Activated T-helper 1 cell treated with anti-CD3 and anti-CD28 coated beads, Interleukin-2, amount 50 U/mL, for 16 hours (primary cell): ENCODE results near the gene CHTF18.

Experiments
- DNase-seq, 2 donors: peaks; one replicate each; pipeline ENCODE4 v3.0.0-alpha.2; 2020; ENCODE audit warnings: low read depth in 1 of 2, low spot score in 1 of 2

CHTF18 gene

GRCh38 chr16:844638-845350 lies 56.4 kb downstream of the CHTF18 start:
- no peak for DNase-seq

DNA sequence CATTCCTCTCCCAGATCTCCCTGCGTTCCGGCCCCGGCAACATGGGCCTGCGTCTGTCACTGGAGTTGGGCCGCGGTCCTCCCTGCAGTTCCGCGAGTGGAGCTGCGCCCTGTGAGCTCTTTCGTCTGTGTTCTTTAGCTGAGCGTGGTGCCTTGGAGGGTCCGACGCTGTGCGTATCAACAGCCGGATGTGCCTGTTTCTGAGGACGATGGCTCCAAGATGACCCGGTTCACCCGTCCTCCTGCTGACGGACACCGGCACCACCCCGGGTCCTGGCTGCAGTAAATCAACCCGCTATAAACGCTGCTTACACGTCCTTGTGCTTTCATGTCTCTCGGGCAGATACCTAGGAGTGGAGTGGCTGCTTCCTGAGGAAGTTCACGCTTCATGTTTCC lies 56.9 kb downstream of the CHTF18 start:
- DNase-seq: no peak

GRCh38 chr16:847151-847550 lies 58.7 kb downstream of the CHTF18 start:
- DNase-seq: no peak
